RWPE1 (cell line): ENCODE results near the gene KCNN3.

ENCODE experiments used
- CTCF ChIA-PET: fragments of 350-600 bp; sonication (Branson Sonifier 250); formaldehyde crosslinking; extraction: SDS; loops from one replicate; lab custom pipeline; 2021; lab: Yijun Ruan, JAX
- POLR2A ChIA-PET: fragments of 400-600 bp; formaldehyde crosslinking; extraction: SDS; loops from one replicate; lab custom pipeline; 2020; ENCODE audit warnings: antibody characterized with exemption; ENCODE audit not compliant: low non-redundant PET; lab: Yijun Ruan, JAX
- DNase-seq: peaks from one replicate; pipeline ENCODE4 v3.0.0; 2012; ENCODE audit warnings: low spot score
- H3K27ac ChIP-seq: fragments of 450-650 bp; 2 replicates; pipeline ENCODE4 v1.5.1; 2017
- TF ChIP-seq, protein P1 (sequence below): fragments of 450-650 bp; conservative IDR thresholded peaks from 2 replicates; pipeline ENCODE4 v1.5.1; 2017; ENCODE audit warnings: low read depth, mild to moderate bottlenecking

The KCNN3 gene

GRCh38 chr1:154891452-154891851 lies 21.4 kb upstream of the KCNN3 start:
- ChIA-PET POLR2A (no interaction called here), CTCF (interaction anchor here (0.6 kb wide), 1 partner anchor 411 kb away, joined by 6 read pairs; no protein-coding TSS in a partner anchor)
- TF ChIP-seq, protein P1, sequence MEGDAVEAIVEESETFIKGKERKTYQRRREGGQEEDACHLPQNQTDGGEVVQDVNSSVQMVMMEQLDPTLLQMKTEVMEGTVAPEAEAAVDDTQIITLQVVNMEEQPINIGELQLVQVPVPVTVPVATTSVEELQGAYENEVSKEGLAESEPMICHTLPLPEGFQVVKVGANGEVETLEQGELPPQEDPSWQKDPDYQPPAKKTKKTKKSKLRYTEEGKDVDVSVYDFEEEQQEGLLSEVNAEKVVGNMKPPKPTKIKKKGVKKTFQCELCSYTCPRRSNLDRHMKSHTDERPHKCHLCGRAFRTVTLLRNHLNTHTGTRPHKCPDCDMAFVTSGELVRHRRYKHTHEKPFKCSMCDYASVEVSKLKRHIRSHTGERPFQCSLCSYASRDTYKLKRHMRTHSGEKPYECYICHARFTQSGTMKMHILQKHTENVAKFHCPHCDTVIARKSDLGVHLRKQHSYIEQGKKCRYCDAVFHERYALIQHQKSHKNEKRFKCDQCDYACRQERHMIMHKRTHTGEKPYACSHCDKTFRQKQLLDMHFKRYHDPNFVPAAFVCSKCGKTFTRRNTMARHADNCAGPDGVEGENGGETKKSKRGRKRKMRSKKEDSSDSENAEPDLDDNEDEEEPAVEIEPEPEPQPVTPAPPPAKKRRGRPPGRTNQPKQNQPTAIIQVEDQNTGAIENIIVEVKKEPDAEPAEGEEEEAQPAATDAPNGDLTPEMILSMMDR: no peak
- DNase-seq: no peak
- H3K27ac ChIP-seq: no peak overlapping the region

GRCh38 chr1:154888757-154889156 lies 18.7 kb upstream of the KCNN3 start:
- no peak overlapping the region for H3K27ac ChIP-seq
- POLR2A ChIA-PET: no interaction called here
- TF ChIP-seq, protein P1: no peak
- no peak for DNase-seq
- CTCF ChIA-PET: no interaction called here

DNA sequence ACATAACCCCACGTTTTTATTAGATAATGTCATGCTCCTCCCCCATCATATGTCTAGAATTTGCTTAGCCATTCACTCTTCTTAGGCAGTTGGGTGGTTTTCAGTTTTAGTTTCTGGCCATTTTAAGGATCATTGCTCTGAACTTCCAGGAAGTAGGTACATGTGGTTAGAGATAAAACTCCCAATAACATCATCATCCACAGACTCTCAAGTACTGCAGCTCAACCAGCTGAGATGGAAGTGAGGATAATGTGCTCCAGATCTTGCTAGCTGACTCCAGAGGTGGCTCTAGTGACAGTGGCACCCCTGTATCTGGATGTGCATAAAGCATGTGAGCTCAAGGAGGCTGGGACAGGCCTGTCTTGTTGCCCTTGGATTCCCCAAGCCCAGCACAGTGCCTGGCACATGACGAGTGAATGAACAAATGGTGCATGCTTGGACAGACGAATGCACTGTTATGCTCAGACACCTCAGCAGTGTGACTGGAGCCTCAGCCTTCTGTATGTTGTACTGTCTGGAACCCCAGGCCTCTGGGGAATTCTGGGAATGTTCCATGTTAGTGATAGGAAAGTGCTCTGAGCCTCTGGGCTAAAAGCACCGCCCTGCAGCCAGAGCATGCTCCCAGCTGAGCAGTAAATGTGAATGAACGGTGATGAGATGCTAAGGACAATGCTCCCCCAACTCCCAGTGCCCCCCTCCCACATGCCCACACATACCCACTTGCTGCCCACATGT lies 16.4 kb upstream of the KCNN3 start:
- ChIA-PET POLR2A (no interaction called here), CTCF (no interaction called here)
- TF ChIP-seq, protein P1: no peak
- no peak overlapping the region for H3K27ac ChIP-seq
- DNase-seq: no peak

DNA sequence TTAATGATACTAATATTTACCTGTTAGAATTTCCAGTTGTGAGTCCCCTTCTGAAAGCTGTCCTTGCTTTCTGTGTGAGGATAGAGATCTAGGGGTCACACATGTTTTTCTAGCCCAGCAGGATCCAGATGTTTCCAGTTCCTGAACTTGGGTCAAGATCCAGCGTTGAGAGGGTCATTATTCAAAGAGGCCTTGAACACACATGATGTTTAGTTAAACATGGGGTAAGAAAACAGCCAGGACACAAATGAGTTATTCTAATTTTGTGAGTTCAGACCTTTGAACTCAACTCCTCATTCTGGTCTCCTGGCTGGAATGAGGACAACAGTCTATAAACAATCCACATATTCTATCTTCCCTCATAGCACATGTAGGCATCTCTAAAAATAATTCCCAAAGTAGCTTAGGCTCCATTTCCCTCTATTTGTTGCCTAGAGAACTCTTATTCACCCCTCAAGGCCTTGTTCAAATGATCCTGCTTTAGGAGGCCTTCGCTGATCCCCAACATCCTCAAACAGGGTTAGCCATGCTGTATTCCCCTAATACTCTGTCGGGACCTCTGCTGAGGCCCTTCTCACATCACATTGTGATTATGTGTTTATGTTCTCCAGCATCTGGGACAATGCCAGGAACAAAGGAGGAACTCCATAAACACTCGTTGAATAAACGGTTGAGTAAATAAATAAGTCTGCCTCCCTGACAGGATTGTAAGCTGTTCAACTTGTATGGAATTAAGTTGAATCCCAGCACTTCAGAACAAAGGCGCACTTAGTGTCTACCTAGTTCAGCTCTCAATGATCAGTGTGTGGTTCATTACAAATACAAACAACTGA lies 15.0 kb upstream of the KCNN3 start:
- TF ChIP-seq, protein P1: no peak
- DNase-seq: no peak
- CTCF ChIA-PET: interaction anchor here (0.6 kb wide), 2 partner anchors 141 to 166 kb away, joined by 3 to 4 read pairs; no protein-coding TSS in a partner anchor
- POLR2A ChIA-PET: interaction anchor here (0.6 kb wide), 1 partner anchor 24 kb away, joined by 3 read pairs; no protein-coding TSS in a partner anchor
- no peak overlapping the region for H3K27ac ChIP-seq

GRCh38 chr1:154883919-154884868 lies 14.1 kb upstream of the KCNN3 start:
- no peak overlapping the region for H3K27ac ChIP-seq
- ChIA-PET CTCF (interaction anchor here (0.6 kb wide), 1 partner anchor 167 kb away, joined by 4 read pairs; no protein-coding TSS in a partner anchor), POLR2A (no interaction called here)
- TF ChIP-seq, protein P1: no peak
- no peak for DNase-seq
